Inflammatory macrophage treated with lipopolysaccharide for 1 hour (primary cell): ENCODE data around the gene OR2C3.
"Not testable (repeated sequence)": the region's sequence is repeated elsewhere in the genome, so short reads cannot be mapped to it uniquely, and the experiment has no call there.

Experiments
- DNase-seq, 2 donors: peaks; one replicate each; pipeline ENCODE4 v3.0.0-alpha.2; 2020 to 2022

Gene OR2C3

GRCh38 chr1:247536340-247536739, at the start of gene OR2C3:
OR2C3 (minus strand) TSS chr1:247536440; CDS start chr1:247532511, 3,929 bp downstream.
- no peak for DNase-seq

- DNase-seq: no peak
Measured at GRCh38 chr1:247578946-247579460, 42.8 kb upstream of the OR2C3 start.

GRCh38 chr1:247576514-247576913, 40.3 kb upstream of the OR2C3 start:
- peak; percentile 80 to 92 for DNase-seq

DNA sequence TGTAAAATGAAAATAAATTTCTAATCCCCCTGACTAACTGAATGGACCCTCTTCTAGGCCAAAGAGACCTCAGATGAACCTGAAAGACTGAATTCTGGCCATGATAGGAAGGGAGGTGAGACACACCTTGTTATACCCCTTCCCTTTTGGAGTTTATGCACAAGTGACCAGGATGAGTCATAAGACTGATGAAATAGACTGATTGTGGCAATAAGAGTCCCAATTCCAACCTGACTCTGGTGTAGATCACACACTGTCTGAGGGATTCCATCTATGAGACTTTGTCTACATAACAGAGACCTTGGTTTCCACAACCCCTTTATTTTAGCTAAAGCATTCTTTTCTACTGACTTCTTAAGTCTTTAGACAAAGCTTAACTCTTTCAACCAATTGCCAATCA, 38.4 kb upstream of the OR2C3 start:
- peak; percentile 3 to 5 for DNase-seq

GRCh38 chr1:247574236-247574635, 38.0 kb upstream of the OR2C3 start:
- DNase-seq: no peak

- DNase-seq: no peak
Measured at GRCh38 chr1:247562198-247562597, 26.0 kb upstream of the OR2C3 start.

GRCh38 chr1:247561711-247562110, 25.5 kb upstream of the OR2C3 start:
- DNase-seq: no peak

DNA sequence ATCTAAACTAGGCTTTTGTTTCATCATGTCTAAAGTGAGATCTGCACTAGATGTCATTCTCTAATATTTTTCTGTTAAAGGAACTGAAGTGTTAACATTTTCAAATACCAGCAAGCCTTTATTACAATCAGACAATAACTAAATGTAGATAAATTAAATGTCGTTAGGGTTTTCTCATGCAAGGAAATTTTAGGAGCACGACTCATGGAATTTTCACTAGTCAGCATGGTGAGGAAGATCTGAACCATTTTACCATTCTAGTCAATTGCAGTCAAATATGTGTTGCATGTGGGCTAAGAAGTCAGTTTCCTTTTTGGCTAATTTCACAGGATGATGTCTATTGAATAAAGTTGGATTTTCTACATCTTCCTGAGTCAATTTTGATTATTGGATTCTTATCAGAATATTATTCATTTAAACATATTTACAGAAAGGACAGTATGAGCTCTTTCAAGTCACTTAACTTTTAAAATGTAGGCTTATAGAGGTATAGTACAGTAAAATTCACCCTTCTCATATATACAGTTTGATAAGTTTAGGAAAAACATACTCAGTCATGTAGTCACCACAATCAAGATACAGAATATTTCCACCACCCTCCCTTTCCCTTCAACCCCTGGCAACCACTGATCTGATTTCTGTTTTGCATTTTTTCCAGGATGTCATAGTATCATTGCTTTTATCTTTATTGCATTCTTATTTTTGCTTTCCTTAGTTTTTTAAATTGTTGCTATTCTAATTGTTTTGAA, 21.9 kb upstream of the OR2C3 start:
- no peak for DNase-seq

GRCh38 chr1:247552231-247552630, 16.0 kb upstream of the OR2C3 start:
- no peak for DNase-seq

- DNase-seq: no peak
Measured at GRCh38 chr1:247551721-247552120, 15.5 kb upstream of the OR2C3 start.

GRCh38 chr1:247548769-247549182, 12.5 kb upstream of the OR2C3 start, which contains the start of gene GCSAML:
GCSAML (plus strand) TSS chr1:247549134; CDS start chr1:247549192, 58 bp downstream.
- DNase-seq: peak; percentile 22 to 59

DNA sequence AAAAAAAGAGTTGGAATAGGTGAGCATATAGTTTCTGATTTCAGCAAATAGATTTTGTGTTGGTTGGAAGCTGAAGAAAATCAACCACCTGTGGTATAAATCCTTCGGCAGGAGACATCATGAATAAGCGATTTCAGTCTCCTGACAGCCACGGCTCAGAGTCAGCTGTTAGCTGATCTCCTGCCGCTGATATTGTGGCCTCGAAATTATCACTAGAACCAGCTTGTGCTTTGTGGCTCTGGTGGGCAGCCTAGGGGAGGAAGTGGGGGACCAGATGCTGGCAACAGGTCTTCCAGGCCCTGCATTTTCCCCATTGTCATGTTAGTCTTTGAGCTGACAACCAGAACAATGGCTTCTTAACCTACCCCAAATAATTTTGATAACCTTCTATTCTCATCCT, 11.9 kb upstream of the OR2C3 start:
- no peak for DNase-seq

DNA sequence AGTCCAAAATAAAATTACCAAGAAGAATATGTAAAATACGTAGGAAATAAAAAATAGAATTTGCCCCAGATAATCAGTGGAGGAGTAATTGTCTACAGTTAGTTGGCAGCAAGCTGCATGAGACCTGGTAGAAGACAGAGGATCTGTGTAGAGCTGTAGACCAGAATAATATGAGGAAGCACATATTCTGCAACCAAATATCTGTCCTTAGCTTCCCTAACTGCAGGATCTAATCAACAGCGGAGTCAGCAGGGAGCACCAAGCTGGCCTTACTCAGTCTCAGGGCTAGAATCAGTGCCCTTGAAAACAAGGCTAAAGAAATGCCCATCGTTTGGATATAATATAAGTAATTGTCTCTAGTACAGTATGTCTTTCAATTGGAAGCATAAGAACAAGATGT, 6.6 kb upstream of the OR2C3 start:
- peak in 1 of 2 donors; percentile 12 for DNase-seq

DNA sequence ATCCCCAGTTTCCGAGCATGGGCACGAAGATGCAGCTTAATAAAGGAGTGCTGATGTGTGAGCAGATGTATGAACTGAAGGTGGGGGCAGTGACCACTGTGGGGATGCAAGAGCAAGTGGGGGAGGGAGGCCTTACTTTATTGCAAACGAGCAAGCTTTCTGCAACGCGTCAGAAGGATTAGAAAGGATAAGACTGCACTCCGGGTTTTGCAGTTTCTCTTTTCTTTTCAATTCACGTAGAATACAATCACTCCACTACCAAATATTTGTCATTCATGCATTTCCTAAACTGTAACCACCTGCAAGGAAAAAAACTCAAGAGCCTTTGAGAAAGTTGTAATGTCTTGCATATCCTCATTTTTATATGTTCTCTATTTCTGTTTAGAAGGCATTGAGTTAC, 4.3 kb upstream of the OR2C3 start:
- no peak for DNase-seq

DNA sequence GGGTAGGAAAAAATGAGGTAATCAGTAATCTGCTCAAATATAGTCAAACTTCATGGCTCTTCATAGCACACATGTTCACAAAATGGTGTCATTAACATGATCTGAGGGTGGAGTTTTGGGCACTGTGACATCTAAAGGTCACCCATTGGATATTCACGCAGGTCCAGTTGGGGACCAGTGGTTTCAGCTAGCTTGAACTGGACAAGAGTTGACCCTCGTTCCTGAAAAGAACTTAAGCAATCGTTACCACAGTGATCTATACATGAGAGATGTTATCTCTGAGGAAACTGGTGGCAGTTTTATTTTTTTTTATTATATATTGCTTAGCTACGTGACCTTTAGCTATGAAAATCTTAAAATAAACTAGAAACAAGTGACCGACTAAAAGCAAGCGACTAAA, 3.0 kb upstream of the OR2C3 start:
- no peak for DNase-seq

DNA sequence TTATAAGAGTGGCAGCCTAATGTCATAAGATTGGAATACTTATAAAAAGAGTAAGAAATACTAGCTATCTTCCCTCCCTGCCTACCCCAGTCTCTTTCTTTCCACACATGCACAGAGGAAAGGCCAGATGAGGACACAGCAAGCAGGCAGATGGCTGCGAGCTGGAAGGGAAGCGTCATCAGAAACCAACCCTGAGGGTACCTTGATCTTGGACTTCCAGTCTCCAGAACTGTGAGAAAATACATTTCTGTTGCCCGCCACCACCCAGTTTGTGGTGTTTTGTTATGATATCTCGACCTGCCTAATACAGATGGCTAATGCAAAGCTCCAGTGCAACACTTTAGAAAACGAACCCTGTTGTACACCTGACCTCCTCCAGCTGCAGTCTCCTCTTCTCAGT, 2.3 kb upstream of the OR2C3 start:
- no peak for DNase-seq

DNA sequence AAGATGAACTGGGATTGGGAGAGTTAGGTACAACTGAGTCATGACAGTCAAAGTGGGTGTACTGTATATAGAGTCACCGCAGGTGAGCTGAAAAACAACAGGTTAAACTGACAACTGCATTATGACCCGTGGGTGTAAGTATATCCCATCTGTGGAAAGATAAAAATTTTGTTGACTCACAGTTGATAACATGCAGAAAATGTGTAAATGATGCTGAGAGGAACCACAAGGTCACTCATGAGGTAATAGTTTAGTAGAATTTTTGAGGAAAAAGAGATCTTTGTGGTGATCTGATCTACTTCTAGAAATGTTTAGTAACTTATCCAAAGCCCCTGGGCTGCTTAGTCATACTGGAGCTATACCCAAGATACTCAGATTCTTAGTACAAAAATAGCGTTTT, 838 bp downstream of the OR2C3 start:
- DNase-seq: peak; percentile 5 to 11

GRCh38 chr1:247531937-247532336, 4.3 kb downstream of the OR2C3 start:
- DNase-seq: no peak

DNA sequence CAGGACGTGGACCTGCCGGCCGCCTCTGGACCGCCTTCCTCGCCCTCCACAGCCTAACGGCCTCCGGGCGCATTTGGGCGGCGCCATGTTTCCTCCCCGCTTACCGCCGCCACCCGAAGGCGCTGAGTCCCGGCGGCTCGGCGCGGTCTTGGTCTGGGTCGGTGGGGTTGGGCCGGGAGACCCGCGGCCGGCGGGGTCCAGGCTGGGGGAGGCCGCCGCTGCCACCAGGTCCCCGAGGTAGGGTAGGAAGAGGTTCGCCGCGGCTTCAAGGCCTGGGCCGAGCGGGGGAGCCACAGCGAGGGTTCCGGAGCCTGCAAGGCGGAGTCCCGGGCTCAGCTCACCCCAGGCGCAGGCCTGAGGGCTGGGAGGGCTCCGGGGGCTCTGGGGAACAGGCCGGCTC, 5.5 kb downstream of the OR2C3 start:
- no peak for DNase-seq

DNA sequence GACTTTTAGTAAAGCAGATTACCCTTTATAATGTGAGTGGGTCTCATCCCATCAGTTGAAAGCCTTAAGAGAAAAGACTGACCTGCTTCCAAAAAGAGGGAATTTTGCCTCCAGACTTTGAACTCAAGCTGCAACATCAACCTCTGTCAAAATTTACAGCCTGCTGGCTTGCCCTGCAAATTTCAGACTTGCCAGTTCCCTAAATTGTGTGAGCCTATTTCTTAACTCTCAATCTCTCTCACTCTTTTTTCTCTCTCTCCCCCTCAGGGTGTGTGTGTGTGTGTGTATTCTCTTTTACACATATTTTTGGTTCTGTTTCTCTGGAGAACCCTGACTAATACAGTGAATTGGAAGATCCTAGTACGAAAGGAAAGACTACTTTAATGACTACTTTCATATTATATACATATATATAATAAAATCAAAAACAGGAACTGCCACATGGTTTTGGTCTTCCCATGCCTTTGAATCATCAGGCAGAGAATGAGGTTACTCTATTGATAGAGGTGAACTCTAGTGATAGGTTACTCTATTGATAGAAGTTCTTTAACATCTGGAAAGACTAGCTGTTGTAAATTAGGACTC, 6.4 kb downstream of the OR2C3 start:
- DNase-seq: peak; percentile 43 to 44

DNA sequence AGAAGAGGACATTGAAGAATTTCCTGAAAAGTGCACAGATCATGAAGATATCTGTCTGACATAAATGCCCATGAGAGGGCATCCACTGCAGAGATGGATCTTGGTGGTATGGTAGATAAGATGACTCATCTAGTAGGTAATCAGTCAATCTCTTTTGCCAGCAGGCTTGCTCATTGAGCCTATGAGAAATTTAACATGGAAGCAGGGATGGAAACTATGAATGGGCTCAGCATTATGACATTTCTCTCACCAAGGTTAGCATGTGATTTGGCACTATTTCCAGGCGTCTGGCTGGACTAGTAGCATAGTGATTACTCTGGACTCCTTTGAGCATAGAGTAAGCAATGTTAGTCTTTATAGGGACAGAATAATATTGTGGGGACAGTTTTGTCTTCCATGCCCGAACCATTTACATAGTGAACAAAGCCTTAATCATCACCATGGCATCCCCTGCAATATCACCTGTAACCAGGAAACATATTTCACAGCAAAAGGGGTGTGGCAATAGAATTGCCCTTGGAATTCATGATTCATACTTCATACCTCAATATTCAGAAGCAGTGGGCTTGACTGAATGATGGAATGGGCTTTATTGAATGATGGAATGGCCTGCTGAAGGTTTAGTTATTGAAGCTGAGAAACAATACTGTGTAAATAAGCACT, 7.3 kb downstream of the OR2C3 start:
- DNase-seq: no peak

DNA sequence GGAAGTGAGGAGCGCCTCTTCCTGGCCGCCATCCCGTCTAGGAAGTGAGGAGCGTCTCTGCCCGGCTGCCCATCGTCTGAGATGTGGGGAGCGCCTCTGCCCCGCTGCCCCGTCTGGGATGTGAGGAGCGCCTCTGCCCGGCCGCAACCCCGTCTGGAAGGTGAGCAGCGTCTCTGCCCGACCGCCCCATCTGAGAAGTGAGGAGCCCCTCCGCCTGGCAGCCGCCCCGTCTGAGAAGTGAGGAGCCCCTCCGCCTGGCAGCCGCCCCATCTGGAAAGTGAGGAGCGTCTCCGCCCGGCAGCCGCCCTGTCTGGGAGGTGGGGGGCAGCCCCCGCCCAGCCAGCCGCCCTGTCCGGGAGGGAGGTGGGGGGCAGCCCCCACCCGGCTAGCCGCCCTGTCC, 14.4 kb downstream of the OR2C3 start:
- DNase-seq: not testable (repeated sequence)

DNA sequence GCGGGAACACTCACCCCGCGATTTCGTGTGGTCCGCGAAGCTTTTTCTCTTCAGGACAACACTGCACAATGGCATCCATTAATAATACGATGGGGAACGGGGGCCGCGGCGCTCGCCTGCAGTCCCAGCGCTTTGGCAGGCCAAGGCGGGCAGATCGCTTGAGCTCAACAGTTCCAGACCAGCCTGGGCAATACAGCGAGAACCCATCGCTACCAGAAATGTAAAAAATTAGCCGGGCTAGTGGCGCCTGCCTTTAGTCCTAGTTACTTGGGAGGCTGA, 17.7 kb downstream of the OR2C3 start:
- DNase-seq: no peak
